NCI-H748 (cell line): ENCODE data around the gene ACAP3.
A peak's percentile ranks its signal among the peaks of the same experiment; 100 is the strongest.

Source experiments
- DNase-seq: peaks from one replicate; lab custom pipeline; 2025; ENCODE audit not compliant: unreplicated experiment; lab: John Stamatoyannopoulos, UW

Gene ACAP3

GRCh38 chr1:1314678-1315335 lies 7.1 kb upstream of the ACAP3 start:
- no peak for DNase-seq

- no peak for DNase-seq
These were observed 6.5 kb upstream of the ACAP3 start for GRCh38 chr1:1314237-1314586.

GRCh38 chr1:1313500-1314236 lies 5.9 kb upstream of the ACAP3 start:
- no peak for DNase-seq

GRCh38 chr1:1312450-1313314 lies 5.0 kb upstream of the ACAP3 start:
- no peak for DNase-seq

- no peak for DNase-seq
These were observed 3.7 kb upstream of the ACAP3 start for GRCh38 chr1:1311107-1312104.

- no peak for DNase-seq
These were observed 2.8 kb upstream of the ACAP3 start for GRCh38 chr1:1310476-1311053.

GRCh38 chr1:1310109-1310385 lies 2.3 kb upstream of the ACAP3 start:
- DNase-seq = no peak

GRCh38 chr1:1309251-1310108 lies 1.8 kb upstream of the ACAP3 start:
- DNase-seq = peak; percentile 44

- peak; percentile 44 for DNase-seq
These were observed 1.1 kb upstream of the ACAP3 start for GRCh38 chr1:1308756-1309250.

GRCh38 chr1:1307261-1307922 lies 338 bp downstream of the ACAP3 start:
- DNase-seq = no peak

GRCh38 chr1:1306661-1307260 lies 969 bp downstream of the ACAP3 start:
- DNase-seq = no peak

- no peak for DNase-seq
These were observed 1.6 kb downstream of the ACAP3 start for GRCh38 chr1:1306070-1306660.

GRCh38 chr1:1305300-1306069 lies 2.2 kb downstream of the ACAP3 start:
- no peak for DNase-seq

GRCh38 chr1:1304331-1305299 lies 3.1 kb downstream of the ACAP3 start:
- no peak for DNase-seq

GRCh38 chr1:1303736-1304135 lies 4.0 kb downstream of the ACAP3 start:
- no peak for DNase-seq

- DNase-seq = no peak
These were observed 4.7 kb downstream of the ACAP3 start for GRCh38 chr1:1302951-1303509.
